Stimulated activated CD8-positive, alpha-beta memory T cell treated with anti-CD3 and anti-CD28 coated beads, Interleukin-7, amount 100 ng/mL, for 48 hours (primary cell): ENCODE results near the gene CNIH2.

Experiments
- DNase-seq, 2 donors: peaks; one replicate each; pipeline ENCODE4 v3.0.0-alpha.2; 2020; ENCODE audit warnings: low read depth in 1 of 2; ENCODE audit errors: extremely low read depth in 1 of 2

The CNIH2 gene

GRCh38 chr11:66259225-66259624 is 18.8 kb upstream of the CNIH2 start:
- DNase-seq: no peak

- DNase-seq: no peak
Observed at GRCh38 chr11:66259956-66260355, 18.0 kb upstream of the CNIH2 start.

- no peak for DNase-seq
Observed at GRCh38 chr11:66261578-66261977, 16.4 kb upstream of the CNIH2 start.

- no peak for DNase-seq
Observed at GRCh38 chr11:66262191-66262590, 15.8 kb upstream of the CNIH2 start.

- no peak for DNase-seq
Observed at GRCh38 chr11:66262696-66263095, 15.3 kb upstream of the CNIH2 start.

- DNase-seq: no peak
Observed at GRCh38 chr11:66263231-66263630, 14.7 kb upstream of the CNIH2 start.

GRCh38 chr11:66263785-66264184 is 14.2 kb upstream of the CNIH2 start:
- DNase-seq: no peak

- DNase-seq: no peak
Observed at GRCh38 chr11:66264383-66264782, 13.6 kb upstream of the CNIH2 start.

- peak in 1 of 2 donors; percentile 25 for DNase-seq
Observed at GRCh38 chr11:66264914-66265313, 13.1 kb upstream of the CNIH2 start.

GRCh38 chr11:66265531-66266377 is 12.2 kb upstream of the CNIH2 start:
- DNase-seq: no peak

GRCh38 chr11:66266378-66267038 is 11.5 kb upstream of the CNIH2 start:
- DNase-seq: no peak

GRCh38 chr11:66267039-66267378 is 11.0 kb upstream of the CNIH2 start:
- DNase-seq: no peak

- DNase-seq: peak; percentile 75 to 78
Observed at GRCh38 chr11:66267379-66268243, 10.4 kb upstream of the CNIH2 start.

- peak; percentile 100 for DNase-seq
Observed at GRCh38 chr11:66268244-66268951, 9.6 kb upstream of the CNIH2 start, which contains the start of gene RAB1B. RAB1B (plus strand) TSS chr11:66268639; CDS start chr11:66268680, 41 bp downstream.

GRCh38 chr11:66268952-66269905 is 8.7 kb upstream of the CNIH2 start:
- no peak for DNase-seq

- DNase-seq: no peak
Observed at GRCh38 chr11:66271816-66272215, 6.2 kb upstream of the CNIH2 start.

GRCh38 chr11:66272596-66272995 is 5.4 kb upstream of the CNIH2 start:
- DNase-seq: no peak

GRCh38 chr11:66274219-66274618 is 3.8 kb upstream of the CNIH2 start:
- DNase-seq: no peak

GRCh38 chr11:66275396-66275795 is 2.6 kb upstream of the CNIH2 start:
- DNase-seq: no peak
